ENCODE results near the gene KRTAP10-7.

DNA sequence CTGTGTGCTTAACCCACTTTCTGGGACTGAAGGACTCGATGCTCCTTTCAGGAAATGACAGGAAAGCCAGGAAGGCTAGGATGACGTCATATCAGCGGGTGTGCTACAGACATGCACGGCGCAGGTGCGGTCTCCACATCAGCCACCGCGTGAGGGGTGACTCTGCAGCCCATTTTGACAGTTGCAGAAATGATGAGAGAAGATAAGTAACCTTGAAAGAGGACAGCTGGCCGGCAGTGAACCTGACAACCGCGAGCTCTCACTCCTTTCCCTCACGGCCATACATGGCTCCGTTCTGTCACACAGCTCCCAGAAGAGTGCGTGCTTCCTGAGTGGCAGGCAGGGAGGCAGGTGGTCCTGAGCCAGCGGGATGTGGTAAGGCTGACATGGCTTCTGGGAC lies 18.3 kb upstream of the KRTAP10-7 start:
- TF ChIP-seq, protein P1, sequence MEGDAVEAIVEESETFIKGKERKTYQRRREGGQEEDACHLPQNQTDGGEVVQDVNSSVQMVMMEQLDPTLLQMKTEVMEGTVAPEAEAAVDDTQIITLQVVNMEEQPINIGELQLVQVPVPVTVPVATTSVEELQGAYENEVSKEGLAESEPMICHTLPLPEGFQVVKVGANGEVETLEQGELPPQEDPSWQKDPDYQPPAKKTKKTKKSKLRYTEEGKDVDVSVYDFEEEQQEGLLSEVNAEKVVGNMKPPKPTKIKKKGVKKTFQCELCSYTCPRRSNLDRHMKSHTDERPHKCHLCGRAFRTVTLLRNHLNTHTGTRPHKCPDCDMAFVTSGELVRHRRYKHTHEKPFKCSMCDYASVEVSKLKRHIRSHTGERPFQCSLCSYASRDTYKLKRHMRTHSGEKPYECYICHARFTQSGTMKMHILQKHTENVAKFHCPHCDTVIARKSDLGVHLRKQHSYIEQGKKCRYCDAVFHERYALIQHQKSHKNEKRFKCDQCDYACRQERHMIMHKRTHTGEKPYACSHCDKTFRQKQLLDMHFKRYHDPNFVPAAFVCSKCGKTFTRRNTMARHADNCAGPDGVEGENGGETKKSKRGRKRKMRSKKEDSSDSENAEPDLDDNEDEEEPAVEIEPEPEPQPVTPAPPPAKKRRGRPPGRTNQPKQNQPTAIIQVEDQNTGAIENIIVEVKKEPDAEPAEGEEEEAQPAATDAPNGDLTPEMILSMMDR (IDR thresholded peaks at IDR 0.05) = no peak
- no peak for TF ChIP-seq POLR2A (IDR thresholded peaks at IDR 0.05)

Measured in breast epithelium (tissue), 3 donors.